CMK (cell line): ENCODE results near the gene CFAP298.

Experiments used
- DNase-seq: peaks from one replicate; pipeline ENCODE4 v3.0.0-alpha.2; 2010; ENCODE audit warnings: low read depth

Gene CFAP298

DNA sequence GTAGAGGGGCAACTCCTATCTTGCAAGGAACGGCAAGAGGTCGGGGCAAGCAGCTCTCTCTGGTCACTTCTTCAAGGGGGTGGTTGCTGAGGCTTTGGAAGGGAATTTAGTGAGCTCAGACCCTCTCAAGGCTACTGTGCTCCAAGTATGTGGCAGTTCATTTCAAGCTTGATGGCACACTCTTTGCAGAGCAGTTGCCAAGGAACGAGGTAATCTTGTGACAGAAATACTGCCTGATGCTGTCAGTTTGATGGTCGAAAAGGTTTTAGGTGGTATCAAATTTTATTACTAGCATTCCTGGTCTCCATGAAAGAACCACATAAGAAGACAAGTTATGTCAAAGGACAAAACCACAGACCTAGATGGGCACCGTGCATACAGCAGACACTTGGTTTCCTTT, 13.1 kb downstream of the CFAP298 start:
- no peak for DNase-seq

DNA sequence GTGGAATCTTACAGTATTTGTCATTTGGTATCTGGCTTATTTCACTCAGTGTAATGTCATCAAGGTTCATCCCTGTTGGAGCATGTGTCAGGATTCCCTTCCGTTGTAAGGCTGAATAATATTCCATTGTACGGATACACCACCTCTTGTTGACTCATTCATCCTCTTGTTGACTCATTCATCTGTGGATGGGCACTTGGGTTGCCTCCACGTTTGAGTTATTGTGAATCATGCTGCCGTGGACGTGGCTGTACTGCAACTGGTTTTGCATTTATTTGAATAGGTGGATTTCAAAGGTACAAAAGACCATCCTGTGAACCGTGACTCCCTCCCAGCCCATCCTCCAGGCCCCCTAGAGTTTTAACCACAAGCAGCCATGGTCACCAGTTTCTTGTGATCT, 15.0 kb downstream of the CFAP298 start:
- no peak for DNase-seq

DNA sequence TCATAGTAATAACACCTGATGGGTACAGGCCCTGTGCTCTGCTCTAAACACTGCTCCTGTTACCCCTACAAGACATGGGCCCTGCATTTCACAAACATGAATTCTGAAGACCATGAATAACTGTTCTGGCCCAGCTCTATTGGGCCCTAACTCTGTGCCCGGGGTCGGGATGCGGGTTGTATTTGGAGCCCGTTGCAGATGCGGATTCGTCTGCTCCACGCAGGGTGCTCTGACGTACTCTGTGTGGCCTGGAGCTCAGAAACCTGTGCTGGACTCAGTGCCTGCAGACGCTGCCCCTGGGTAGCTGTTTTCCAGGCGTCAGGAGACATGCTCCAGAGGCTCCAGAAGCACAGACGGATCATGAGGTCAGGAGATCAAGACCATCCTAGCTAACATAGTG, 16.7 kb downstream of the CFAP298 start:
- no peak for DNase-seq

DNA sequence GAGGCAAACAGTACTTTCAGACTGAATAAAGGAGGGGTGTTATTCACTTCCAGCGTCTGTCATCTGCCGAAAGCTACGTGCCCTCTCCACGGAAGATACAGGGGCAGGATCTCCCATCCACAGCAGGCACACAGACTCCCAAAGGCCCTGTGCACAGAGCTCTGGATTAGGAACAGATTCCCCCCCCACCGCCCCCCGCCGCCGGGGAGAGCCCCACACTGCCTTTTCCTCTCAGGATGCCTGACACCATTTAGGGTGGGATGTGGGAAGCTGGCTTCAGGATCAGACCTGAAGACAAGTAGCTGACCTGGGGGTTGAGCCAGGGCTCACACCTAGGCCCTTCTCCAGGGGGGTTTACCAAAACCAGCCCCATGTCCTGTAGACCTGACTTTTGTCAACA, 18.5 kb downstream of the CFAP298 start:
- no peak for DNase-seq

DNA sequence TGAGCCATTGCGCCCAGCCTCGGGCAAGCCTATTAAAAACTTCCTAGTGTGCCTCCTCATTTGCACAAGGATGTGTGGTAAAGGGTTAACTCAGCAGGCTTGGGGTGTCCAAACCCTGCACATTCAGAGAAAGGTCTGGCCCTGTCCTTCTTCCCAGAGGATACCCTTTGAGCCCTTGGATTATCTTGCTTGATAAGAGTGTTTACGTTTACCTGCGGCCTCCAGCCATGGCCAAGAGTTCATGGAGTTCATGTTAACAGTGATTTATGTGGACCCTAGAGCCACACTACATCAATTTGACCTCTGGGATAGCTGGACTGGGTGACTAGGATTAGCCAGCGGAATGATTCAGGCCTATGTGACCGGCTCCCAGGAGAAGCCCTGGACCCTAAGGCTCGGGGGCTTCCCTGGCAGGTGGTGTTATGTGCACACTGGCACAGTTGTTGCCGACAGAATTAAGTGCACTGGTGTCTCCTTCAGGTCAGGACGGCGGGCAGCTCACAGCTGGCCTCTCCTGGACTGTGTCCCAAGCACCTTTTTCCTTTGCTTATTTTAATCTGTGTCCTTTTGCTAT, 19.2 kb downstream of the CFAP298 start:
- no peak for DNase-seq

DNA sequence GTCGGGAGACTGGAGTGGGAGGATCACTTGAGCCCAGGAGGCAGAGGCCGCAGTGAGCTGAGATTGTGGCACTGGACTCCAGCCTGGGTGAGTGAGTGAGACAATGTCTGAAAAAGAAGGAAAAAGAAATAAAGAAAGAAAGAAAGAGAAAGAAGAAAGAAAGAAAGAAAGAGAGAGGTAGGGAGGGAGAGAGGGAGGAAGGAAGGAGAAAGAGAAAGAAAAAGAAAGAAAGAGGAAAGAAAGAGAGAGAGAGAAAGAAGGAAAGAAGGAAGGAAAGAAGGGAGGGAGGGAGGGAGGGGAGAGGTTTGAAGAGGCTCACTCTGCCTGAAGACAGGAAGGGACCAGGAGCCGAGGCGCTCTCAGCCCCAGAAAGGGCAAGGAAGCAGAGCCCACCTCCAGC, 22.0 kb downstream of the CFAP298 start:
- DNase-seq = no peak

DNA sequence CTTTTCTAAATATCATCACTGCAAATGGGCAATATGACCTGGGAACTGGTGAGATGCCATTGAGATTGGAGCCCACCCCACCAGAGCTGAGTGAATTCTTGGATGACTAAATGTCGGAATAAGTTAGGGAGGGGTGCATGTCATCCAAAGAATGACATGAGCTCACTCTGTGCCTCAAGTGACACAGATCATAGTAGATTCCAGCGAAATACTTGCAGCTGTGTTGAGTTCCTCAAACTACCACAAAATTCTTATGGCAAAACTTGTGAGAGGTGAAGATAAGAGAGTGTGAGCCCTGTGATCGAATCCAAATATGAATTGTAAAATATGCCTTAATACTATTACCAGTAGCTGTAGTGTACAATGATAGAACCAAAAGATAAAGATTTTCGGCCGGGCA, 24.5 kb downstream of the CFAP298 start:
- DNase-seq = no peak

DNA sequence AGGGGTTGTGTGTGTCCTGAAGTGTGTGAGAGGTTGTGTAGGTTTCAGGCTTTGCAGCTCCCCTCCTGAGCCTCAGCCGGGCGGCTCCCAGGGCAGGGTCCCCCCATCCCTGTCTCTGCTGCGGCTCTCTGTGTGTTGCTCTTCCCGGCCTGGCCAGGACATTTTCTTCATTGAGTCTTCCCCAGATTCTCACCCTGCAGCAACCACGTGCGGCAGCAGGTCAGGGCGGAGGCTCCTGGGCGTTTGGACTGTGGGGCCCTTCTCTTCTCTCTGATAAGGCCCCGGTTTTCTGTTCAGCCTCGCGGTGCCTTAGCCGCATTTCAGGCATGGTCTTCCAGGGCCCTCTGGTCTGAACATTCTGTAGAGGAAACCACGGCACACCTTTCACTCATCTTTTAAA, 25.1 kb downstream of the CFAP298 start:
- DNase-seq = no peak

DNA sequence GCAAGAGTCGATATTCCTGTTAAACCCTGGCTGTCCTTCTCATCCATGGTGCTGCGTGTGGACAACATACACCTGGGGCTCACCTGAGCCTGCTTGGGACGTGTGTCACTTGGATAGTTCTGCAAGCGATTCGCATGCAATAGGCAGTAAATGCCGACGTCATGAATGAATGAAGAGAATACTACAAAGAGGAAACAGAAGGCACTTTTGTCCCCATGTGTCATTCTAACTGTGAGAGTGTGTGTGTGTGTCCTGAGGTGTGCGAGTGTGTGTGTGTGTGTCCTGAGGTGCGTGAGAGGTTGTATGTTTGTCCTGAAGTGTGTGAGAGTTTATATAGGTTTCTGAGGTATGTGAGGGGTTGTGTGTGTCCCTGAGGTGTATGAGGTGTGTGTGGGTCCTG, 26.2 kb downstream of the CFAP298 start:
- DNase-seq = no peak

DNA sequence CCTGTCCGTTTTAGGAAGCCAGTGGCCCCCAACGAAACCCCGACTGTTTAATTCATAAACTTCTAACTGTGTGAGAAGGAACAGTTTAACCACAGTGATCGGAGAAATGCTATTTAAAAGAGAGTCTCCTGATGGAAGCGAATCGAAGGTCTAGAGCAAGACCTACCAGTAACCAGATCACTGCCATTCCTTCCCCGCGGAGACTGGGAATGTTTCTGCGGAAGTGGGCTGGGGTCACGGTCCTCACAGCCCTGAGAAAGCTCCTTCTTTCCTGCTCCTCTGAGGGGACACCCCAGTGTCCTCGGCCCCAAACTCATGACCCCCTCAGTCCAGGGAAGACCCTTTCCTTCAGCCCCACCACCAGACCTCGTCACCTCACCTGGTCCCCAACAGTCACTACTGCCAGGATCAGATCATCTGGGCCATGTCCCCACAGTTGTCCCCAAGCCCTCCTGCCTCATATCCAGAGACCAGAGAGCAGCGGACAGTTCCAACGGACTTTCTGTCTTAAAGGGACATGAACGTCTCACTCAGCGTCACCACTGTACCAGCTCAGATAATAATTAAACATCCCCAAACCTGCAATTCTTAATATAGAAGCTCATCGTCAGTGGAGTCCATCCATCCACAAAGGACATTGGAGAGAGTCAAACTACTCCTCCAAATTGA, 27.0 kb downstream of the CFAP298 start, which contains the start of gene TCP10L:
Gene TCP10L (minus strand): TSS at position 482 of the 669 bp plus-strand sequence. CDS start 1,219 bp downstream, outside the sequence.
- no peak for DNase-seq

DNA sequence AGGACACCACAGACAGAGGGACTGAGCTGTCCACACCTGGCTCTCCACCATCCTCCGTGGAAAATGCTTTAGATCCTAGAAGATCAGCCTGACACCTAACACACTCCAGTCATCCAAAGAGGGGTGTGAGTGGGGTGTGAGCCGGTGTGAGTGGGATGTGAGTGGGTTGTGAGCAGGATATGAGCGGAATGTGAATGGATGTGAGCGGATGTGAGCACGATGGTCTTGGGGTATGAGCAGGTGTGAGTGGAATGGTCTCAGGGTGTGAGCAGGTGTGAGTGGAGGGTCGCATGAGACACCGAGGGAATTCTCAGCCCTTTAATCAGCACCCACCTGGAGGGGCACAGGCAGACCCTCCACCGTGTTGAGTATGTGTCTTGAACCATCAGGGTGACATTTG, 27.7 kb downstream of the CFAP298 start:
- DNase-seq = no peak

DNA sequence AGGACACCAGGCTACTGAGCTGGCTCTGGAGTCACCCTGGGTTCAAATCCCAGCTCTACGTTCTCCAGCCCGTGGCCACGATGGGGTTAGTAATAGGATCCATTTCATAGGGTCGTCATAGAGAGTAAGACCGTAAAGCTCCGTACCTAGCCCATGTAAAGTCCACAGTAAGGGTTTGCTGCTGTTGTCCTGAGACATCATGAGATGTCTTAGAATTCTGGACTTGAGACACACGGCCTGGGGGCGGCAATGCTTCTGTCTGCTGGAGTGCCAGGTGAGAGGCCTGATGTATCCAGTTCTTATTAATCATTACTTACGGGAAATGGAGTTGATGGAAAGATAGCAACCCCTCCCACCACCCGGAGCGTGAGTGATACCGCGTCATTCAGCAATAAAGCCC, 30.4 kb downstream of the CFAP298 start:
- no peak for DNase-seq

DNA sequence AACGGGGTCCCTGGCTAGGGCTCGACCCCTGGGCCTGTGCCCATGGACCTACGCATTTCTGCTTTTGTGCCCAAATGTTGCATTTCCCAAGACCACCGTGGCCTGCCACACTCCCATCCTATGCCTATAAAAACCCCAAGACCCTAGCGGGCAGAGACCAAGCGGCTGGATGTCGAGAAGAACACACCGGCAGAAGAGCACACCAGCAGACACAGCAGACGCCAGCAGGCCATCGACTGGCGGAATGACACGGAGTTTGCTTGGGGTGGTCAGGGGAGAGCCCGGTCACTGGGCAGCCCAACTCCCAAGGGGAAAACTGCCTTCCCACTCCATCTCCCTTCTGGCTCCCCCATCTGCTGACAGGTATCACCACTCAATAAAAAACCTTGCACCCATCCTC, 31.2 kb downstream of the CFAP298 start:
- no peak for DNase-seq

DNA sequence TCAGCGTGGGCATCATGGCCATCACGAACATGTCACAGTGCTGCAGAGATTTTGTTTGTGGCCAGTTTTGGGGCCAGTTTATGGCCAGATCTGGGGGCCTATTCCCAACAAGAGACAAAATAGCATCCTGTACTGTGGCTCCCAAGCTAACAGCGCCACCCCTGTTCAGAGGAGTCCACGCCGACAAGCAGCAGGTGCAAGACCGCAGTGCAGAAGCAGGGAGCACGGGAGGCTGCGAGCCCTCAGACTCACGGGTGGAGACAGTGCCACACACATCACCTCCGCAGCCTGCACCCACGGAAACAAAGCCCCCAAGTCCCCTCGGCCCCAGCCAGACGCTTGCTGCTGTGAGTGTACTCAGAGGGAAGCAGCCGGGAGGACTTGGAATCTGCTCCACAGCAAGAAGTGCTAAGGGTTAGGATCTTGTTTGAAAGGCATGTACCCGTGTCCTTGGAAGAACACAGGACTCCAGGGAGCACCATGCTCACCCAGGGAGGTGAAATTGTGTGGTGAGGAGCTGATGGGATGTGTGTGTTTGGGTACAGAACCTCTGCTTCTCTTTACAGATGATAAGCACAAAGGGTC, 34.0 kb downstream of the CFAP298 start:
- no peak for DNase-seq

DNA sequence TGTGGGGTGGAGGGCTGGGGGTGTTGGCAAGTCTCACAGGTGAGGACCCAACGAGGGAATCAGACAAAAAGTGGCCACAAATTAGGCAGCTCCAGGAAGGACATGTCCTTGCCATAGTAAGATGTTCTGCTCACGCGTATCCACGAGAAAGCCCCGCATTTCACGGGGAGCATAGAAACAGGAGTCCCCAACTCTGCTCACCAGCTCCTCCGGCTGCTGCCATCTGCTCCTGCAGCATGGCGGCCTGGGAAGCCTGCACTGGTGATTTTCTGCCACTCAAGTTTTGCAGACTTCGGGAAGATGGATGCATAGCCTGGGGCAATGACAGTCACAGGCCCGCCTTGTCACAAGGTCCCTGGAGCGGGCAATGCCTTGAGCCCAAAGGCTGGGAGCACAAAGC, 36.2 kb downstream of the CFAP298 start:
- no peak for DNase-seq

DNA sequence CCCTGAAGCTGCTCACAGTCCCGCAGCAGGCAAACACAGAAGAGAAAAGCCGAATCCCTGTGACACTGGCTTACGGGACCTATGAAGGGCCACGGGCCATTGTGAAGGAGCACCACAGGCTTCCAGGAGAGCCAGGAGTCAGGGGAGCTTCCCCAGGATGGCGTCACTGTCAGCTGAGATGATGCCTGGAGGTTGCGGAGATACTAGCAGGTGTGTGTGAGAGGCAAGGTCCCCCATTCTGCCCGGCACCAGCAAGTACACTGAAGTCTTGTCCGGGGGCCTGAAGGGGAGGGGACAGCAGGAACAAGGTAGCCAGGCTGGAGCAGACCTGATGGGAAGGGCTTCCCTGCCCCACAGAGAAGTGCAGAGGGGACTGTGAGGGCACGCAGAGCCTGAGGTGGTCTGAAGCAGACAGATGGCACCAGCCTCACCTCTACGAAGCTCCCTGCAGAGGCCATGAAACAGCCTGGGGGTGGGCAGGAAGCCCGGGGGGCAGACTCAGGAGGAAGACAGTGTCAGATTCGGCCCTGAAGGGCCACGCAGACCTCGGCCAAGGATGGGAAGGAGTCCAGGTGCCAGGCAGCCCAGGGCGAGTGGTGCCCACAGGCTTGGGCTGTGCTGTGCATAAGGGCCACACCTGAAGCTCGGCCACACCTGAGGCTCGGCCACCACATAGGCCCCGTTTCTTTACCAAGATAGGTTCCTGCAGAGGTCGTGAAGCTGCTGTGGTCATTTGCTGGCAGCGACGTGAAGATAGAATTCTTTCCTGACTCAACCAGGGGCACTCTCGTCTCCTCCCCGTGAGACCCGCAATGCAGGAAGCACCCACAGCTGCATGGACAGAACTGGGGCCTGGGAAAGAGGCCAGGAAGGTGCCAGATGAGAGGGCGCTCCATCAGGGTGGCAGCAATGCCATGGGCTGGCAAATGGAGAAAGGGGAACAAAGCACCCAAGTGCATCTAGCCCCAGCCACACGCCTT, 36.9 kb downstream of the CFAP298 start:
- DNase-seq = no peak

DNA sequence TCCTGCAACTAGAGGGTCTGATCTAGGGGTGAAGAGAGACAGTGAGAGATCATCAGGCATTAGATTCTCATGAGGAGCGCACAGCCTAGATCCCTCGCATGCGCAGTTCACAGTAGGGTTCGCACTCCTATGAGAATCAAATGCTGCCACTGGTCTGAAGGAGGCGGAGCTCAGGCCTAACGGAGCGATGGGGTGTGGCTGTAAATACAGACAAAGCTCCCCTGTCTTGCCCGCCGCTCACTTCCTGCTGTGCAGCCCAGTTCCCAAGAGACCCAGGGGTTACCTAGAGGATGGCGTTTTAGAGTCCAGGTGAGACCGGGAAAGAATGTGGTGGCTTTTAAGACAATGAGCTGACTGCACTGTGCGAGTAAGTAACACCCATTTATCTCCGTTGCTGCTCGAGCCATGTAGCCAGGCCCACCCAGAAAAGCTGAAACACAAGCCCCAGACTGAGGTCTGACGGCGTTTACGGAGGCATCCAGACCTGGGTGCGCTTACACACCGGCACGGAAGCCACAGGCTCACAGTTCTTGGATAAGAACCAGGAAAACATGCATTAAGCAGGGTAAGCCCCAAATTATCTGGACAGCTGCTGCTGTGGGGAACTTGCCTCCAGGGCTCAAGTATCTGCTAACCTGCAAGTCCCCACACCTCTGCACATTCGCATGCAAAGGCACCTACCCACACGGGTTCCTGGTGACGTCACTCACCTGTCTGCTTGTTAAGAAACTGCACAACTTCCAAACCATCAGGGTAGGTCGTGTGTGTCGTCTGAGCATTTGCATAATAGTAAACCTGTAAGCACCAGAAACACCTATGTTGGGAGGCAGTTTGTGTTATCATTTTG, 39.4 kb downstream of the CFAP298 start:
- no peak for DNase-seq

DNA sequence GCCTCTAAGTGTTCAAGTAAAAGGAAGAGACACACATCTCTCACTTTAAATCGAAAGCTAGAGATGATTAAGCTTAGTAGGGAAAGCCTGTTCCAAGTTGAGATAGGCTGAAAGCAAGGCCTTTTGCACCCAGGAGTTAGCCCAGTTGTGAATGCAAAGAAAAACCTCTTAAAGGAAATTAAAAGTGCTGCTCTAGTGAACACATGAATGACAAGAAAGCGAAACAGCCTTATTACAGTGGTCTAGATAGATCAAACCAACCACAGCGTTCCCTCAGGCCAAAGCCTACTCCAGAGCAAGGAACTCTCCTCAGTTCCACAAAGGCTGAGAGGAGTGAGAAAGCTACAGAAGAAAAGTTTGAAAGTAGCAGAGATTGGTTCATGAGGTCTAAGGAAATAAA, 41.7 kb downstream of the CFAP298 start:
- DNase-seq = no peak

DNA sequence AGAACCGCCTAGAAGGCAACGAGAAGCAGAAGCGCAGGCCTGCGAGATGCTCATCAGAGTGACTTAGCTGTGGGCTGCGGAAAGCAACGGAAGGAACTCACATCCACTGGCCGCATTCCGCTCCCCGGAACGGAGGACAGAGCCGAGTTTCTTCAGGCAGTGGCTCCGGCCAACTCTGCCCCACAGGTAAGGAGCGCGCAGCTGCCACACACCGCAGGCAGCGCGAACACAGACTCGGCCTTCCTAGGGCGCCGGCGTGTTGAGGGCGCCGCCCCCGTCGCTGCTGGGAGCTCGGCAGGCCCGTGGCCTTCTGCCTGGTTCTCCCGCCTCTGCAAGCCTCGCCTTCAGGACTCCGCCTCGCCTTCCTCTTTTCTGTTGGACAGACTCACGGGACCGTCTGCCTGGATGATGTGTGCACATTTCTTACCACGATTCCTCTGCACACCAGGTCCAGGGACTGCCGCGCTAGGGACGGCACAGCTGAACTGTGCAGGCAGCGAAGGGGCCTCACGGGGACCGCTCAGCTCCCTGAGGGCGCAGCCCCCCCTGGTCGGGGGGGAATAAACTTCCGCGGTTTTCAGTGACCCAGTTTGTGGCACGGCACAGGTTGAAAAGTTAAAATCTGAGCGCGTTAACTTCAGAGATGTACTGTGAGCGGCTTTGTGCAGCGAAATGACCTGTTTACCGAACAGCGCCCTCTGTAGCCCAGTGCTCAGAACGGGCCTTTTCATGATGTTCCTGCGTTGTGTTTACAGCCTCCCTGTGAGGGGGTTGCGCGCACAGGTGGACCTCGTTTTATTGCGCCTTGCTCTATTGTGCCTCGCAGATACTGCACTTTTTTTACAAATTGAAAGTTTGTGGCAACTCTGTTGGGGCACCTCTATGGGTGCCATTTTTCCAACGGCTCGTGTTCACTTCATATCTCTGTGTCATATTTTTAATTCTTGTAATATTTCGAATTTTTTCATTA, 42.6 kb downstream of the CFAP298 start:
- DNase-seq = peak; percentile 55

DNA sequence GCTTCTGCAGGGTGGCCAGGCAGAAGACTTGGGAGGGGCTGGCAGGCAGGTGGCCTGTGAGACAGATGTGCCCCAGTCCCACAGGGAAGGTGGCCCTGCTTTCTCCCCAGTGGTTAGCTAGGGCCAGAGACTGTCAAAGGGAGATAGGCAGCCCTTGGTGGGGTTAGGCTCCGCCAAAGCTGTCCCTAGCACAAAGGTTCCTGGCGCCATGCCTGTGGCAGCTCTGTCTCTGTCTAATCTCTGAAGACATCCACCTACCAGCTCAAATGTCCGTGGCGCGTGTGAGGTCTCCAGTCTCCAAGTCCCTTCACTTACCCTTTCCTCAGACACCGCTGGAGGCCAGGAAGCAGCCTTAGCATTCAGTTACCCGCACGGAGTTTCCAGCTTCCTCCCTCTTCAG, 44.6 kb downstream of the CFAP298 start:
- DNase-seq = no peak
